ENCODE measurements around the gene PPHLN1.

DNA sequence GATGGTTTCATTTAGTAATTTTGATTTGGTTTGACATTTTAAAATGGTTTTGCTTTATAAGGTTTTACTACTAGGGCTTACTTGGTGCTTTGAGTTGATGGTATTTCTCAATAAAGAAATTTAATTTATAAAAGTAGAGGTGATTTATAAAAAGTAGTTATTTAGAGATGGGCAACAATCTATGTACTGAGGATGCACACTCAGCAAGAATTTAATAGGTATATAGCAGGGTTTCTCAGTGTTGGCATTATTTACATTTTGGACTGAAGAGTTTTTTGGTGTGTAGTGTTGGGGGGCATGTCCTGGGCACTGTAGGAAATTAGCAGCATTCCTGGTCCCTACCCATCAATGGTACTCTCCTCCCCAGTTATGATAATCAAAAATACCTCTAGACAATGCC lies 47.7 kb downstream of the PPHLN1 start:
- TF ChIP-seq POLR2A (IDR thresholded peaks at IDR 0.05), result no peak
- TF ChIP-seq, protein P1, sequence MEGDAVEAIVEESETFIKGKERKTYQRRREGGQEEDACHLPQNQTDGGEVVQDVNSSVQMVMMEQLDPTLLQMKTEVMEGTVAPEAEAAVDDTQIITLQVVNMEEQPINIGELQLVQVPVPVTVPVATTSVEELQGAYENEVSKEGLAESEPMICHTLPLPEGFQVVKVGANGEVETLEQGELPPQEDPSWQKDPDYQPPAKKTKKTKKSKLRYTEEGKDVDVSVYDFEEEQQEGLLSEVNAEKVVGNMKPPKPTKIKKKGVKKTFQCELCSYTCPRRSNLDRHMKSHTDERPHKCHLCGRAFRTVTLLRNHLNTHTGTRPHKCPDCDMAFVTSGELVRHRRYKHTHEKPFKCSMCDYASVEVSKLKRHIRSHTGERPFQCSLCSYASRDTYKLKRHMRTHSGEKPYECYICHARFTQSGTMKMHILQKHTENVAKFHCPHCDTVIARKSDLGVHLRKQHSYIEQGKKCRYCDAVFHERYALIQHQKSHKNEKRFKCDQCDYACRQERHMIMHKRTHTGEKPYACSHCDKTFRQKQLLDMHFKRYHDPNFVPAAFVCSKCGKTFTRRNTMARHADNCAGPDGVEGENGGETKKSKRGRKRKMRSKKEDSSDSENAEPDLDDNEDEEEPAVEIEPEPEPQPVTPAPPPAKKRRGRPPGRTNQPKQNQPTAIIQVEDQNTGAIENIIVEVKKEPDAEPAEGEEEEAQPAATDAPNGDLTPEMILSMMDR (IDR thresholded peaks at IDR 0.05 in 4 of 5, conservative IDR thresholded peaks at IDR 0.05 in 1 of 5), result no peak

All from gastrocnemius medialis (tissue), 4 donors.